Memory B cell (primary cell): ENCODE data around the gene TRANK1.

Experiments
- ATAC-seq: fragments of 150-1000 bp; cut with Tn5 transposase; 2 replicates; pipeline ENCODE4 v1.10.0; 2021; ENCODE audit warnings: low read depth, mild to moderate bottlenecking, moderate library complexity
- DNase-seq, 2 donors: peaks; one replicate each; pipeline ENCODE4 v3.0.0; 2022; ENCODE audit warnings: low spot score in 2 of 2
- H3K27ac Mint-ChIP-seq: one replicate; pipeline ENCODE4 v1.8.0; 2022; ENCODE audit warnings: mild to moderate bottlenecking, moderate library complexity, mixed read lengths
- H3K27me3 Mint-ChIP-seq: one replicate; pipeline ENCODE4 v1.8.0; 2022; ENCODE audit warnings: mixed read lengths
- H3K36me3 Mint-ChIP-seq: one replicate; pipeline ENCODE4 v1.8.0; 2022; ENCODE audit warnings: mild to moderate bottlenecking, mixed read lengths
- H3K4me1 Mint-ChIP-seq: one replicate; pipeline ENCODE4 v1.8.0; 2022; ENCODE audit warnings: mixed read lengths
- H3K4me3 Mint-ChIP-seq: one replicate; pipeline ENCODE4 v1.8.0; 2022; ENCODE audit warnings: mild to moderate bottlenecking, moderate library complexity, mixed read lengths
- H3K9me3 Mint-ChIP-seq: one replicate; pipeline ENCODE4 v1.8.0; 2022; ENCODE audit warnings: mixed read lengths

TRANK1 gene

DNA sequence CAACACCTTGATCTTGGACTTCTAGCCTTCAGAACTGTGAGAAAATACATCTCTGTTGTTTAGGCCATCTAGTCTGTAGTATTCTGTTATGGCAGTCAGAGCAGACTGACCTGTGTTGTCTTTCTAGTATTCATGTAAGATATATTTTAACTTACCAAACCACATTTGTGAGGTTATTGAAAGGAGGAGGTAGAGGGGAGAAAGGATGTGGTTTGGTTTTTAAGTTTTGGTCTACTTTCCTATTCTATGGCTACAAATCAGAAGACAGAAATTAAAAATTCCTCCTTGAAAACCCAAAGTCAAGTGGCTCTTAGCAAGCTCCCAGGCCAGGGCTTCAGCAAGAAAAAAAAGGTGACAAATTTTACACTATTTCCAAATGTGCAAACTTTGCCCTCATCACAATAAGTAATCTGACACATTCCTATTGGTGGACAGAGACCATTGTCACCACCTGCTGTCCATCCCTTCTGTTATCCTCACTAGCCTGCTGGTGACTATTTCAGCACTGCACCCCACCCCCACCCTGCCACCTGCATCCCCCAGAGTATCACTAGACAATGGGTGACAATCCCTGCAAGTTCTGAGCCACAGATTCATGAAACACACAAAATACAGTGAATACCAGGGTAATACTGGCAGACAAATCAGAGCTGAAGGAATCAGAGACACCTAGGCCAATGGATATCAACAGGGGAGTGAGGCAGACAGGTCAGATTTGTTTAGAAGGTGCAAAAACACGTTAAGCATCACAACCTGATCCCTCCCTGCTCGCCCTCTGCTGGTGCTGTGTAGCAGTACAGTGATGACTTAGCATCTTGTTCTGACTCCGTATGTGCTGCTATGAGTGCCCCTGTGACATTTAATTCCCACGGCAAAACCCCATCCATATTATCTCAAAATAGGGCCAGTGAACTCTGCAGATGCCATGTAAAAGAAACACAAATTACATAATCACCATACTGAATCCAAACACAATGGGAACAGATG lies 101.5 kb downstream of the TRANK1 start:
- peaks cover 6% of the 10 kb centered on the region for H3K9me3 Mint-ChIP-seq
- DNase-seq, result no peak
- H3K4me3 Mint-ChIP-seq, result no peak overlapping the region
- H3K27me3 Mint-ChIP-seq, result no peaks in the 10 kb centered on the region
- peak overlapping the region; percentile 53 for H3K27ac Mint-ChIP-seq
- peaks cover 7% of the 10 kb centered on the region for H3K4me1 Mint-ChIP-seq
- ATAC-seq, result peak; percentile 43
- H3K36me3 Mint-ChIP-seq, result peaks cover 60% of the 10 kb centered on the region

DNA sequence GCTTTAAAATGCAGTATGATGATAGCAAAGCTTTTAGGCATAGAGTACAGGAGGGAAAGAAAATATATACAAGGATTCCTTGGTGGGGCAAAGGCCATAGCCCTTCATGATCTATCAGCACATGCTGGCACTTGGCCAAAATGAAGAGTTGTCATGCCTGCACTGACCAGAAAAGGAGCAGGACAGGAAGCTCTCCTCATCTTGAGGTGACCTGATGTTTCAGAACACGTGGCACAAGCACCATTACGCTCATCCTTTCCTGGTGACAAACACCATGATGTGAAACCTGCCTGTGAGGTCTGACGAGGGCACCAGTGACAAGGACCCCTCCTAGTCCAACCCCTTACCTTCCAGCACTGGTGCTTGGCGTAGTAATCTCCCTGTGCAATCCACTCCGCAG lies 102.6 kb downstream of the TRANK1 start:
- H3K36me3 Mint-ChIP-seq, result peaks cover 59% of the 10 kb centered on the region
- H3K4me3 Mint-ChIP-seq, result no peak overlapping the region
- H3K27ac Mint-ChIP-seq, result peak overlapping the region; percentile 53
- H3K4me1 Mint-ChIP-seq, result peaks cover 7% of the 10 kb centered on the region
- ATAC-seq, result no peak
- no peak for DNase-seq
- peaks cover 6% of the 10 kb centered on the region for H3K9me3 Mint-ChIP-seq
- H3K27me3 Mint-ChIP-seq, result no peaks in the 10 kb centered on the region

DNA sequence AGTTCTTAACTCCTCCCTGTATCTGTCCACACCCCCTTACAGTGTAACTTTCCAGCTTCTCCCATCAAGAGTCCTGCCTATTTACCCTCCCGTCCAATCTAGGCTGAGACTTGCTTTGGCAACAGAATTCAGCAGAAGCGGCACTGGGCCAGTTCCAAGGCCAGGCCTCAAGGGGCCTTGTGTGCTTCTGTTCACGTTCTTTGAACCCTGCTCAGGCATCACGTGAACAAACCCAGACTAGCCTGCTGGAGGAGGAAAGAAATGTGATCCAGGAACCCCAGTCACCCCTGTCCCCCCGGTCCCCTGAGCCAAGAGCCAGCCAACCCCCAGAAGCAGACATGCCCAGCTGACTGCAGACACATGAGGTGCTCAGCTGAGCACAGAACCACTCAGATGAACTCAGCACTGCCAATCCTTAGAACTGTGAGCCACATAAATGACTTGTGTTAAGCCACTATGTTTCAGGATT lies 104.4 kb downstream of the TRANK1 start:
- ATAC-seq (no peak), DNase-seq (no peak)
- peaks cover 57% of the 10 kb centered on the region for H3K36me3 Mint-ChIP-seq
- peak overlapping the region; percentile 39 for H3K27ac Mint-ChIP-seq
- peaks cover 6% of the 10 kb centered on the region for H3K9me3 Mint-ChIP-seq
- H3K27me3 Mint-ChIP-seq, result no peaks in the 10 kb centered on the region
- H3K4me3 Mint-ChIP-seq, result no peak overlapping the region
- peaks cover 4% of the 10 kb centered on the region for H3K4me1 Mint-ChIP-seq

DNA sequence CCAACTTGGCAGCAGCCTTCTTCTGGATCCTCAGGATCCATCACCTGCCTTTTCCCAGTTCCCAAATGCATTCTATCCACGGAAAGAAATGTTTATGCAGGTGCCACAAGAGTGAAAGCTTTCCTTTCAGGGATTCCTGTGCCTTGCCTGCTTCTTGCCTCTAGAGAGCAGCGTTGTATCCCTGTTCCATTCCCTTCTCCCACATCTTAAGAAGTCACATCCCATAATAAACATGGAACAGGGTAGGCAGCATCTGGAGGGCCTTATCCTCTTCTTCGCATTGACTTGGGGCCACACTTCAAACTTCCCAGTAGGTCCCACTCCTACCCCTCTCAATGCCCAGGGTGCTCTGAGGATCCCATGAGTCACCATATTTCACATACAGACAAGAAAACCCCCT lies 107.8 kb downstream of the TRANK1 start:
- no peak overlapping the region for H3K4me3 Mint-ChIP-seq
- DNase-seq, result no peak
- H3K27ac Mint-ChIP-seq, result peak overlapping the region; percentile 79
- H3K36me3 Mint-ChIP-seq, result peaks cover 52% of the 10 kb centered on the region
- no peak for ATAC-seq
- no peaks in the 10 kb centered on the region for H3K4me1 Mint-ChIP-seq
- peaks cover 3% of the 10 kb centered on the region for H3K9me3 Mint-ChIP-seq
- no peaks in the 10 kb centered on the region for H3K27me3 Mint-ChIP-seq

DNA sequence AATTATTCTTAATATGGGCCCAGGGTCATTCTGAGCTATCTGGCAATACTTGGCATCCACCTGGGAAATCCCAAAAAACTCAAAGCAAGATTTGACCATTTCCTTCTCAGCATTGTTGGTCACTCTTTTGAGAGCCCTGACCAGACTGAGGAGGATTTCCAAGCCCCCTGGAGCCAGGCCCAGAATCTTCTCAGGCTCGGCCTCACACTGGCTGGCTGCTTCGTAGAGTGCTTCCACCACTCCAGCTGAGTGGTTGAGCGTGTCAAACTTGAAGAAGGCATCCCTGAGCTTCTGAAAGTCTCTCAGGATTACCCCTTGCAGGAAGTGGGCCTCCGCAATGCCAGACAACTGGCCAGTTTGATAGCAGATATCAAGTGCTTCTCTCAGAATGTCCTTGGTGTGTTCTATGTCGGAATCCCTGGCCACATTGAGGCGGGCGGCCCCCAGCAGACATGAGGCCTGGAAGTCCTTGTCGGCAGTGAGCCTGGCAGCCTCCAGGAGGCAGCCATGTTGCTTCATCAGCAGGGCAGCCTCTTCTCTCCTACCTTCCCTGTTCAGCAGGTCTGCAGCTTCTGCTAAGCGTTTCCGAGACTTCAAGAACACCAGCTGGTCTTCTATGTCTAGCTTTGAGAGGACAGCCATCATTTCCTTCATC lies 111.6 kb downstream of the TRANK1 start:
- ATAC-seq, result no peak
- DNase-seq, result no peak
- Mint-ChIP-seq H3K27me3 (no peaks in the 10 kb centered on the region), H3K36me3 (peaks cover 44% of the 10 kb centered on the region), H3K4me1 (no peaks in the 10 kb centered on the region), H3K27ac (no peak overlapping the region), H3K4me3 (no peak overlapping the region), H3K9me3 (no peaks in the 10 kb centered on the region)

DNA sequence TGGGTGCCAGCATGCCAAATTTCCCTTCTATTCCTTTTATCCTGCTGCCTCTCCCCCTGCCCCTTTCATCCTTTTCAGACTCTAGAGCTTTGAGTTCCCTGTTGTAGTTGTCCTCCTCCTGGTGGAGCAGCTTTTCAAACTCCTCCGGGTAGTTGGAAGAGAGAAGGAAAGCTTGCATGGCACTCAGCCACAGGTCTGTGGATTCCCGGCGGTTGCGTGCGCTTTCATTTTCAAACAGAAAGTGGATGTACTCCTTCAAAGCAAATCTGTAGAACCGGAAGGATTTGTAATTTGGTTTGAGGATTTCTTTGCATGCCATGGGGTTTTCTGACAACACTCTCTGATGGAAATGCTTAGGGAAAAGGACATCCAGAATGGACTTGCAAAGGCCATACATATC lies 112.4 kb downstream of the TRANK1 start:
- ATAC-seq, result no peak

DNA sequence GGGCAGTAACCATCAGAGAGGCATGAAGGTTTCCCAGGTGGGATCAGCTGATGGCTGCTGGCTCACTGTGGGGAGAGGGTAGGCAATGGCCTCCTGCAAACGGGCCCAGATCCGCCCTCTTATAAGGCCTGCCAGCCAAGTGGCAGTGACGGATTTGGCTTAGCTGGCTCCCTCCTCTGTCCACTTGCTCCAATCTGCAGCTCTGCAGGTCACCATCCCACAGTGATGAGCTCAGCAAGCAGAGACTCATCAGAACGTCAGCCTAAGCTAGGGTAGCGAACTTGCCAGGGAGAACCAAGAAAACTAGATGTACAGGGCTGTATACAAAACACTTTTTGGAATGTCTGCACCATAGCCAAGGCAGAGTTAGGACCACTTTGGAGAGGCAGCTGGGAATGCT lies 117.7 kb downstream of the TRANK1 start:
- H3K27me3 Mint-ChIP-seq, result no peaks in the 10 kb centered on the region
- peak overlapping the region; percentile 32 for H3K27ac Mint-ChIP-seq

More for the DNA sequence above, 112.4 kb downstream of the TRANK1 start:
- DNase-seq, result no peak
- no peaks in the 10 kb centered on the region for H3K27me3 Mint-ChIP-seq
- no peak overlapping the region for H3K4me3 Mint-ChIP-seq
- no peaks in the 10 kb centered on the region for H3K9me3 Mint-ChIP-seq
- H3K4me1 Mint-ChIP-seq, result no peaks in the 10 kb centered on the region
- no peak overlapping the region for H3K27ac Mint-ChIP-seq
- H3K36me3 Mint-ChIP-seq, result peaks cover 49% of the 10 kb centered on the region

DNA sequence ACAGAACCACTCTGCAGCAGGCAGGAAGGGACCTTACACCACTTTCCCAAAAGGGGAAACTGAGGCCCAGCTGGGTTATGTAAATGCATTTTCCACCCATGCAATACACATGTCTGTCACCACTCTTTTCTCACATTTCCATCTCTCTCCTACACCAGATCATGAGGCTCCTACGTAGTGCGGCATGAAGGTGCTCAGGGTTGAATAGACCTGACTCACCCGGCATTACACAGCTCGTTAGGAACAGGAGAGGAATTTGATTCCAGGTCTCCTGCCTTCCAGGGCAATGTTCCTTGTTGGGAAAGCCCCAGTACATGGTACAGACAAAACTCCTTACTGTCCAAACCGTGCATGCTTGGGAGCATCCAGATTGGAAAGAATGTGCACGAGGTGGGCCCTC lies 118.6 kb downstream of the TRANK1 start:
- Mint-ChIP-seq H3K4me1 (no peaks in the 10 kb centered on the region), H3K4me3 (no peak overlapping the region), H3K9me3 (no peaks in the 10 kb centered on the region), H3K27ac (no peak overlapping the region), H3K27me3 (no peaks in the 10 kb centered on the region), H3K36me3 (peaks cover 42% of the 10 kb centered on the region)
- no peak for DNase-seq
- no peak for ATAC-seq

More for the DNA sequence above, 117.7 kb downstream of the TRANK1 start:
- H3K4me3 Mint-ChIP-seq, result no peak overlapping the region
- ATAC-seq, result no peak
- no peaks in the 10 kb centered on the region for H3K4me1 Mint-ChIP-seq
- peaks cover 50% of the 10 kb centered on the region for H3K36me3 Mint-ChIP-seq
- DNase-seq, result no peak
- H3K9me3 Mint-ChIP-seq, result no peaks in the 10 kb centered on the region

DNA sequence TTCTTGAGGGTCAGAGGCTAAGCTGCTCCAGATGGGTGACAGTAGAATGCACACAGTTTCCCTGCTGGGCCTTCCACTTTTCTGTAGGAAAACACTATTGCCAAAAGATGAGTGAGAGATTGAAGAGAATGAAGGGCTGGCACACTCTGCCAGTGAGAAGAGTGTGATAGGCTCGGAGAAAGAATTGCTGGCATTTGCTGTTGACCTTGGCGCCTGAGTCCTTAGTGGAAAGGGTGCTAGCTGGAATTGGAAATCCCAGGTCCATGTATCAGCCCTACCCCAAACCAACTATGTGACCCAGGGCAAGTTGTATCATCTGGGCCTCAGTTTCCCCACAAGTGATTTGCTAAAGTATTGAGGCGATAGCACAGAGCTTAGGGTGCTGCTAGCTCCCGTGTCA lies 120.4 kb downstream of the TRANK1 start:
- peaks cover 32% of the 10 kb centered on the region for H3K36me3 Mint-ChIP-seq
- H3K4me3 Mint-ChIP-seq, result no peak overlapping the region
- H3K27me3 Mint-ChIP-seq, result no peaks in the 10 kb centered on the region

DNA sequence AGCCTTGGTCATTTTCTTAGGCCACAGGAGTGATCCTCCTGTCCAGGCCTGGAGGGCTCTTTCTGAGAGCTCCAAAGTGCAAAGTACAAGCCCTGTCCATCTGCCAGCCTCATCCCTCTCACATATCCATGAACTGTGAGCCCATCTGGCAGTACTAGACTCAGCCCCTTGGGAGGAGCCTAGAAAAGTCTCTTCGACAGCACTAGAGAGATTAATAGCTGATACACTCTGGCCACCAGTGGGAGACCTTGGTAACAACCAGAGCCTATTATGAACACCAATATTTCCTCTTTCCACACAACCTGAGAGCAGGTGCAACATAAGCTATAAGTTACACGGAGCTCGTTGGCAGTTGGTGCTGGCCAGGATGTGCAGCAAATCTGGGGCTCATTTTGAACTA lies 121.0 kb downstream of the TRANK1 start:
- peaks cover 31% of the 10 kb centered on the region for H3K36me3 Mint-ChIP-seq
- H3K9me3 Mint-ChIP-seq, result no peaks in the 10 kb centered on the region
- H3K27ac Mint-ChIP-seq, result peak overlapping the region; percentile 38
- no peak for ATAC-seq
- no peaks in the 10 kb centered on the region for H3K4me1 Mint-ChIP-seq
- no peak for DNase-seq
- H3K4me3 Mint-ChIP-seq, result no peak overlapping the region
- H3K27me3 Mint-ChIP-seq, result no peaks in the 10 kb centered on the region

More for the DNA sequence above, 120.4 kb downstream of the TRANK1 start:
- Mint-ChIP-seq H3K27ac (peak overlapping the region; percentile 38), H3K9me3 (no peaks in the 10 kb centered on the region), H3K4me1 (no peaks in the 10 kb centered on the region)
- no peak for ATAC-seq
- no peak for DNase-seq

DNA sequence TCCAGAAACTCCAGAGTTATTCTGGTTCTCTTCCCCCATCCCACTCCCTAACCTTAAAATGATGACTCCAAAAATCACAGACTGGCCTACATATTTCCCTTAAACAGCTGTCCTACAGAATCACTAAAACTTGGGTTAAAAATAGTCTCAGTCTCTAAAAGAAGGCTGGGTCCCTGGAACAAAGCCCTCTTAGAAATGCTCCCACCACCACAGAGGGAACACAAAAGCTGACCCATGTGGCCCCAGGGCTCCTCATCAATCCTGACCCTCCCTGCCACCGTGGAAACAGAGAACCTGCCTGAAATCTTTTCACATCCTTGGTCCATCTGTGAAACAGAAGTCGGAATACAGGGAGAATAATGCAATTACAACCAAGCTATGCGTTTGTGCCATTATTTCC lies 124.8 kb downstream of the TRANK1 start:
- no peak overlapping the region for H3K4me3 Mint-ChIP-seq
- DNase-seq (no peak), ATAC-seq (no peak)
- no peaks in the 10 kb centered on the region for H3K9me3 Mint-ChIP-seq
- H3K27ac Mint-ChIP-seq, result no peak overlapping the region
- H3K36me3 Mint-ChIP-seq, result peaks cover 10% of the 10 kb centered on the region
- H3K4me1 Mint-ChIP-seq, result no peaks in the 10 kb centered on the region
- no peaks in the 10 kb centered on the region for H3K27me3 Mint-ChIP-seq

DNA sequence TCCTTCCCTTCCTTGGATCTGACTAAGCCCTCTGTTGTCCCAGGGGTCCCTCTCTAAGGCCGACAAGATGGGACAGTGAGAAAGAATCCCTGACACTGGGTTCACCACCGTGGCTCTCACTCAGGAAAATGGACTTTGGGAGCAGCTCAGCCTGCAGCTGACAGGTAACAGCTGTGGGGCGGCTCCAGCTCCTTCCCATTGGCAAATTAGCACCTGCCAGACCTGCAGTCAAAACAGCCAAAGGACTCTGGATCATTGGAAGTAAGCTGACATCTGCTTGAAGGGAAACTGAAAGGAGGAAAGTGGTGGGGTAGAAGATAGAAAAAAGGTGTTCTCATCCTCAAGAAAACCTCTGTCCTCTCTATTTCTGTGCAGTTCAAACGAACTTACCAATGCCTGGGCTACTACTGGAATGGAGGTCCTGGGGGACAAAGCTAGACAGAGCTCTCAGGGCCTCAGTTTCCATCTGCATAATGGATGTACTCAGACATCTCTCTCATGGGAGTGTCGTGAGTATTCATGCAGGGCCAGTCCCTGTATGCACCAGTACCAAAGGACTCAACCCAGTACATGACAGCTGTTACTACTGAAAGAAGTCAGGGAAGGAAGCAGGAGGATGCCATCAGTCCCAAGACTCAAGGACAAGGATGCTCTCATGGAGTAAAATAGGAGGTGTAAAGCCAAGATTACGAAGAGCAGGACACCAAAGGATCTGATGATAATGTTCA lies 126.9 kb downstream of the TRANK1 start:
- H3K9me3 Mint-ChIP-seq, result no peaks in the 10 kb centered on the region
- no peak for ATAC-seq
- H3K27me3 Mint-ChIP-seq, result peaks cover 2% of the 10 kb centered on the region
- H3K27ac Mint-ChIP-seq, result no peak overlapping the region
- DNase-seq, result no peak
- H3K36me3 Mint-ChIP-seq, result no peaks in the 10 kb centered on the region
- no peaks in the 10 kb centered on the region for H3K4me1 Mint-ChIP-seq
- H3K4me3 Mint-ChIP-seq, result no peak overlapping the region

DNA sequence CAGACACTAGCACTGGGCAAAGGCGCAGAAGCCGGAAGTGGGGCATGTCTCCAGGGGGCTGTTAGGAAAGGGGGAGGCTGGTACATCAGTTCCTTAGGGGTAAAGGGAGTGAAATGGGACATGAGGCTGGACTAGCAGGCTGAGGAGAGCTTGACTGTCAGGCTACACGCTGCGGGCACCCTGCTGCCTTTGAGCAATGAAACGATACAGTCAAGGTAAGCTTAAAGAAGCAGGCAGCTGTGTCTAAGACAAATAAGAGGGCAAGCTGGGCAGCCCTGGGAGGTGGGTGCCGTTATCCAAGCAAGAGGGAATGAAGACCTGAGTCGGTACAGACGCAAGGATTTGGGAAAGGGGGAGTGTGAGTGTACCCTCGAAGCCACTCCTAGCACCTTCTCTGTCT lies 129.5 kb downstream of the TRANK1 start:
- H3K9me3 Mint-ChIP-seq, result no peaks in the 10 kb centered on the region
- H3K27ac Mint-ChIP-seq, result no peak overlapping the region
- peaks cover 4% of the 10 kb centered on the region for H3K27me3 Mint-ChIP-seq
- H3K4me1 Mint-ChIP-seq, result peaks cover 2% of the 10 kb centered on the region
- no peak overlapping the region for H3K4me3 Mint-ChIP-seq
- no peaks in the 10 kb centered on the region for H3K36me3 Mint-ChIP-seq
- ATAC-seq, result no peak
- no peak for DNase-seq

DNA sequence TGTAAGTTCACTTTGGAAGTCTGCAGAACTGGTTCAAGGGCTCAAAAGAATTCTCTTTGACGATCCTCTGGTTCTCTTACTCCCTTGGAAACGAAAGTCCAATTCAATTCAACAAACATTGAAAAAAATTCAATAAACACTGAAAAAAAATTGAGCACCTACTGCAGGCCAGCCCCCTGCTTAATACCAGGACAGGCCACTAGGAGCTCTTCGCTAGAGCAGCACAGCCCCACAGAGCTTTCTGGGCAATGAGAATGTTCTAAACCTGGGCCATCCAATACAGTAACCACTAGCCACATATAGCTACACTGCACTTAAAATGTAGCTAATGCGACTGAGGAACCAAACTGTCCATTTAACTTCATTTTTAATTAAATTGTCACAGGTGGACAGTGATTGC lies 130.1 kb downstream of the TRANK1 start:
- H3K9me3 Mint-ChIP-seq, result no peaks in the 10 kb centered on the region
- H3K4me3 Mint-ChIP-seq, result no peak overlapping the region
- H3K4me1 Mint-ChIP-seq, result peaks cover 2% of the 10 kb centered on the region
- ATAC-seq (no peak), DNase-seq (no peak)
- peaks cover 4% of the 10 kb centered on the region for H3K27me3 Mint-ChIP-seq
- no peaks in the 10 kb centered on the region for H3K36me3 Mint-ChIP-seq
- H3K27ac Mint-ChIP-seq, result no peak overlapping the region
